Effector memory CD8-positive, alpha-beta T cell (primary cell): ENCODE data around the gene C5AR1.
"Not testable (repeated sequence)": the region's sequence is repeated elsewhere in the genome, so short reads cannot be mapped to it uniquely, and the experiment has no call there.

Experiments used
- ATAC-seq: fragments of 150-1000 bp; cut with Tn5 transposase; replicated peaks from 2 replicates; pipeline ENCODE4 v1.10.0; 2021; ENCODE audit warnings: mild to moderate bottlenecking, moderate library complexity
- DNase-seq, 3 experiments: peaks; one replicate each; pipeline ENCODE4 v3.0.0; 2021
- H3K27ac Mint-ChIP-seq, 2 donors: one replicate each; pipeline ENCODE4 v1.8.0; 2022; ENCODE audit warnings: mild to moderate bottlenecking in 2 of 2, mixed read lengths in 2 of 2, moderate library complexity in 2 of 2
- H3K27me3 Mint-ChIP-seq, 2 donors: one replicate each; pipeline ENCODE4 v1.8.0; 2022; ENCODE audit warnings: mixed read lengths in 2 of 2
- H3K36me3 Mint-ChIP-seq: one replicate; pipeline ENCODE4 v1.8.0; 2022; ENCODE audit warnings: mild to moderate bottlenecking, moderate library complexity, mixed read lengths; ENCODE audit not compliant: insufficient read depth
- H3K4me1 Mint-ChIP-seq, 2 donors: one replicate each; pipeline ENCODE4 v1.8.0; 2022; ENCODE audit warnings: low read depth in 2 of 2, mixed read lengths in 2 of 2
- H3K4me3 Mint-ChIP-seq, 2 donors: one replicate each; pipeline ENCODE4 v1.8.0; 2022; ENCODE audit warnings: mild to moderate bottlenecking in 2 of 2, mixed read lengths in 2 of 2, moderate library complexity in 2 of 2
- H3K9me3 Mint-ChIP-seq, 2 donors: one replicate each; pipeline ENCODE4 v1.8.0; 2022; ENCODE audit warnings: mixed read lengths in 2 of 2

C5AR1 gene

GRCh38 chr19:47274071-47274890 lies 35.4 kb upstream of the C5AR1 start, which contains the start of gene INAFM1:
INAFM1 (plus strand) TSS chr19:47274885; CDS start chr19:47274920, 35 bp downstream.
- DNase-seq (peak; percentile 99), ATAC-seq (peak; percentile 70)
- Mint-ChIP-seq H3K27me3 (no peaks in the 10 kb centered on the region), H3K9me3 (no peaks in the 10 kb centered on the region), H3K4me3 (peak within 1 kb of the TSS; percentile 96 to 98), H3K27ac (peak within 1 kb of the TSS; percentile 96 to 98), H3K36me3 (peaks cover 36% of the 10 kb centered on the region), H3K4me1 (peaks cover 19 to 23% of the 10 kb centered on the region in 2 donors)

GRCh38 chr19:47274891-47275761 lies 34.5 kb upstream of the C5AR1 start:
- H3K27me3 Mint-ChIP-seq: no peaks in the 10 kb centered on the region
- peaks cover 34% of the 10 kb centered on the region for H3K36me3 Mint-ChIP-seq
- no peaks in the 10 kb centered on the region for H3K9me3 Mint-ChIP-seq
- peak overlapping the region; percentile 86 to 96 for H3K4me3 Mint-ChIP-seq
- no peak overlapping the region for H3K27ac Mint-ChIP-seq
- ATAC-seq: peak; percentile 39
- DNase-seq: peak in 1 of 3 experiments; percentile 21
- H3K4me1 Mint-ChIP-seq: peaks cover 19 to 22% of the 10 kb centered on the region in 2 donors

- H3K4me3 Mint-ChIP-seq: peak overlapping the region; percentile 78 to 86
- no peaks in the 10 kb centered on the region for H3K27me3 Mint-ChIP-seq
- no peak for ATAC-seq
- peaks cover 30% of the 10 kb centered on the region for H3K36me3 Mint-ChIP-seq
- no peak overlapping the region for H3K27ac Mint-ChIP-seq
- peaks cover 19 to 20% of the 10 kb centered on the region in 2 donors for H3K4me1 Mint-ChIP-seq
- no peak for DNase-seq
- no peaks in the 10 kb centered on the region for H3K9me3 Mint-ChIP-seq
Measured at GRCh38 chr19:47275791-47276461, 33.7 kb upstream of the C5AR1 start.

- H3K36me3 Mint-ChIP-seq: peaks cover 30% of the 10 kb centered on the region
- DNase-seq, H3K9me3 Mint-ChIP-seq, H3K27me3 Mint-ChIP-seq, ATAC-seq, H3K27ac Mint-ChIP-seq: not testable (repeated sequence)
- H3K4me3 Mint-ChIP-seq: peak overlapping the region in 1 of 2 donors; percentile 86
- peaks cover 19 to 20% of the 10 kb centered on the region in 2 donors for H3K4me1 Mint-ChIP-seq
Measured at GRCh38 chr19:47276513-47276912, 33.1 kb upstream of the C5AR1 start.

GRCh38 chr19:47280183-47280797 lies 29.4 kb upstream of the C5AR1 start:
- no peaks in the 10 kb centered on the region for H3K9me3 Mint-ChIP-seq
- DNase-seq (peak; percentile 40 to 53 (median 45)), ATAC-seq (peak; percentile 67)
- no peak overlapping the region for H3K4me3 Mint-ChIP-seq
- no peak overlapping the region for H3K27ac Mint-ChIP-seq
- H3K4me1 Mint-ChIP-seq: peaks cover 11 to 13% of the 10 kb centered on the region in 2 donors
- peaks cover 11% of the 10 kb centered on the region for H3K36me3 Mint-ChIP-seq
- H3K27me3 Mint-ChIP-seq: no peaks in the 10 kb centered on the region

GRCh38 chr19:47283405-47284059 lies 26.1 kb upstream of the C5AR1 start:
- Mint-ChIP-seq H3K27ac (no peak overlapping the region), H3K4me1 (peaks cover 5 to 6% of the 10 kb centered on the region in 2 donors)
- no peak for DNase-seq

GRCh38 chr19:47284324-47284899 lies 25.2 kb upstream of the C5AR1 start:
- Mint-ChIP-seq H3K36me3 (peaks cover 3% of the 10 kb centered on the region), H3K4me1 (peaks cover 5 to 6% of the 10 kb centered on the region in 2 donors), H3K27ac (no peak overlapping the region), H3K4me3 (no peak overlapping the region), H3K9me3 (no peaks in the 10 kb centered on the region), H3K27me3 (no peaks in the 10 kb centered on the region)
- peak; percentile 31 for ATAC-seq
- peak; percentile 64 to 66 (median 66) for DNase-seq

More at GRCh38 chr19:47283405-47284059, 26.1 kb upstream of the C5AR1 start:
- Mint-ChIP-seq H3K9me3 (no peaks in the 10 kb centered on the region), H3K36me3 (peaks cover 5% of the 10 kb centered on the region), H3K4me3 (no peak overlapping the region), H3K27me3 (no peaks in the 10 kb centered on the region)
- no peak for ATAC-seq

- Mint-ChIP-seq H3K27ac (peak overlapping the region in 1 of 2 donors; percentile 87), H3K36me3 (no peaks in the 10 kb centered on the region), H3K27me3 (no peaks in the 10 kb centered on the region), H3K4me3 (no peak overlapping the region), H3K9me3 (no peaks in the 10 kb centered on the region), H3K4me1 (peaks cover 13 to 17% of the 10 kb centered on the region in 2 donors)
- DNase-seq (peak; percentile 80 to 89 (median 83)), ATAC-seq (peak; percentile 92)
Measured at GRCh38 chr19:47296036-47296435, 13.6 kb upstream of the C5AR1 start.

- H3K27me3 Mint-ChIP-seq, H3K9me3 Mint-ChIP-seq, DNase-seq, ATAC-seq, H3K36me3 Mint-ChIP-seq, H3K27ac Mint-ChIP-seq: not testable (repeated sequence)
- peaks cover 18 to 21% of the 10 kb centered on the region in 2 donors for H3K4me1 Mint-ChIP-seq
- peak overlapping the region in 1 of 2 donors; percentile 22 for H3K4me3 Mint-ChIP-seq
Measured at GRCh38 chr19:47300867-47301266, 8.8 kb upstream of the C5AR1 start.

- peaks cover 13 to 14% of the 10 kb centered on the region in 2 donors for H3K4me1 Mint-ChIP-seq
- no peaks in the 10 kb centered on the region for H3K9me3 Mint-ChIP-seq
- no peak for DNase-seq
- no peak overlapping the region for H3K4me3 Mint-ChIP-seq
- H3K27me3 Mint-ChIP-seq: peaks cover 12 to 20% of the 10 kb centered on the region in 2 donors
- ATAC-seq: no peak
- no peak overlapping the region for H3K27ac Mint-ChIP-seq
- no peaks in the 10 kb centered on the region for H3K36me3 Mint-ChIP-seq
Measured at GRCh38 chr19:47302249-47302648, 7.4 kb upstream of the C5AR1 start.

- Mint-ChIP-seq H3K36me3 (no peaks in the 10 kb centered on the region), H3K4me1 (peaks cover 13 to 14% of the 10 kb centered on the region in 2 donors), H3K4me3 (peak overlapping the region in 1 of 2 donors; percentile 6), H3K27ac (no peak overlapping the region), H3K9me3 (no peaks in the 10 kb centered on the region), H3K27me3 (peaks cover 13 to 26% of the 10 kb centered on the region in 2 donors)
- no peak for ATAC-seq
- no peak for DNase-seq
Measured at GRCh38 chr19:47303966-47304365, 5.7 kb upstream of the C5AR1 start.

- ATAC-seq: peak; percentile 42
- no peaks in the 10 kb centered on the region for H3K9me3 Mint-ChIP-seq
- H3K4me1 Mint-ChIP-seq: peaks cover 10% of the 10 kb centered on the region in 2 donors
- H3K27me3 Mint-ChIP-seq: peaks cover 17 to 40% of the 10 kb centered on the region in 2 donors
- H3K27ac Mint-ChIP-seq: no peak overlapping the region
- H3K4me3 Mint-ChIP-seq: peak overlapping the region in 1 of 2 donors; percentile 34
- DNase-seq: peak; percentile 47 to 50 (median 48)
- no peaks in the 10 kb centered on the region for H3K36me3 Mint-ChIP-seq
Measured at GRCh38 chr19:47305309-47305751, 4.3 kb upstream of the C5AR1 start.
